ENCODE measurements around the gene AANAT.
"Not testable (repeated sequence)": the region's sequence is repeated elsewhere in the genome, so short reads cannot be mapped to it uniquely, and the experiment has no call there.

The AANAT gene

GRCh38 chr17:76506408-76507345, 39.3 kb downstream of the AANAT start:
- peak; percentile 92 for DNase-seq (ENCODE audit: low spot score)

- not testable (repeated sequence) for DNase-seq (ENCODE audit: low spot score)
These were observed 41.2 kb downstream of the AANAT start for GRCh38 chr17:76508472-76509063.

- DNase-seq (ENCODE audit: low spot score): no peak
These were observed 43.4 kb downstream of the AANAT start for GRCh38 chr17:76510831-76511244.

GRCh38 chr17:76511668-76512365, 44.4 kb downstream of the AANAT start:
- DNase-seq (ENCODE audit: low spot score): no peak

- DNase-seq (ENCODE audit: low spot score): no peak
These were observed 45.2 kb downstream of the AANAT start for GRCh38 chr17:76512366-76513305.

- no peak for DNase-seq (ENCODE audit: low spot score)
These were observed 45.9 kb downstream of the AANAT start for GRCh38 chr17:76513306-76513692.

GRCh38 chr17:76514355-76514754, 47.0 kb downstream of the AANAT start:
- not testable (repeated sequence) for DNase-seq (ENCODE audit: low spot score)

- peak; percentile 91 for DNase-seq (ENCODE audit: low spot score)
These were observed 48.0 kb downstream of the AANAT start for GRCh38 chr17:76515274-76515949.

GRCh38 chr17:76517638-76518038, 50.2 kb downstream of the AANAT start:
- no peak for DNase-seq (ENCODE audit: low spot score)

- no peak for DNase-seq (ENCODE audit: low spot score)
These were observed 51.9 kb downstream of the AANAT start for GRCh38 chr17:76519048-76519966.

All from CD4-positive, alpha-beta T cell treated with Interleukin-2 at 100 ng/mL for 4 hours (primary cell).